C1 segment of cervical spinal cord (tissue), 14 donors: ENCODE data around the gene CBLN1.

Experiments
- DNase-seq, 14 donors: peaks; one replicate each; lab custom pipeline; 2025; lab: John Stamatoyannopoulos, UW

The CBLN1 gene

DNA sequence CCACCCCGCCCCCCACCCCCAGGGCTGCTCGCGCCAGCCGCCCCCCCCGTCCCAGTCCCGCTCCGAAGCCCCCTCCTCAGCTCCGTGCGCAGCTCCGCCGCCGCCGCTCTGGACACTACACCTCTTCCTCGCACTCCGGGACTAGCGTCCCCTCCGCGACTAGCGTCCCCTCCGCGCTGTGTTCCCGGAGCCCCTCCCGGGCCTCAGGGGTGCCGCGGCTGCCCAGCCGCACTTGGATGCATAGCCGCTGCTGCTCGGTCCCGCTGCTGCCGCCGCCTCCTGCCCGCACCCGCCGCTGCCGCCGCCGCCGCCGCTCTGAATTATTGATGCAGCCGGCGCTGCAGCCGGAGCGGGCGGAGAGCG lies at the start of gene CBLN1:
Gene CBLN1 (minus strand): TSS at position 359 of the 363 bp plus-strand sequence. CDS start 373 bp downstream, outside the sequence.
- DNase-seq, result no peak

- peak in 1 of 14 donors; percentile 92 for DNase-seq
Measured at GRCh38 chr16:49330562-49331201, 49.0 kb upstream of the CBLN1 start.

DNA sequence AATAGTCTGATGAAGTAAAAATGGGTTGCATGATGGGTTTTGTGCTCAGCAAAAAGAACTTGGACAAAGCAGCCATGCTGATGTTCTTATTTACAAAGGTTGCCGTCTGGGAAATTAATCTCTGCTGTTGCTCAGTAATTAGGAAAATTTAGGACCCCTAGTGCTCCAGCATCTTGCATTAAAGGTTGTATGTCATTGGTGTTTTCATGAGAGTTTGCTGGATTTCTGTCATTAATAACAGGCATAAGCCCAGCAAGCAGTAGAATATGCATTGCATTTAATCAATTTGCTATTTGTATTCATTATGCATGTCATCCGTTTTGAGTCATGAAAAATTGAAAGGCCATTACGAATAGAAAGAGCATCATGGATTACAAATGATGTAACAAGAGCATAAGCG lies 46.7 kb upstream of the CBLN1 start:
- no peak for DNase-seq

DNA sequence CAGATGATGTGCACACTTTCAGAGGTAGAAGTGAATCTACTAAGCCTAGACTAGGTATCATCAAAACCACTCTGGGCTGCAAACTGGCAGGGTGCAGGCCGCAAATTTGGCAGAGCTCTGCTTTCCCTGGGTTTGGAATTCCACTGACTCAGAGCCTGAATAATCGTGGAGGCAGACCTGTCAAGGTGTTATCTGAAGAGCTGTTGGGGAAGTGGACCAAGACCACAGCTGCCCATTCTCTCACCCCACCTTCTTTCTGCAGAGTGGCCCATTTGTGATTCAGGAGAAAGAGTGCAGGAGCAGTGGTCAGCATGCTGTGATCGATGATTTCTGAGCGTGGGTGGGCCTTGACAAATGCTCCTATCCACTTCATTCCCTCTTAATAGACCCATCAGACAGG lies 45.8 kb upstream of the CBLN1 start:
- DNase-seq, result no peak

DNA sequence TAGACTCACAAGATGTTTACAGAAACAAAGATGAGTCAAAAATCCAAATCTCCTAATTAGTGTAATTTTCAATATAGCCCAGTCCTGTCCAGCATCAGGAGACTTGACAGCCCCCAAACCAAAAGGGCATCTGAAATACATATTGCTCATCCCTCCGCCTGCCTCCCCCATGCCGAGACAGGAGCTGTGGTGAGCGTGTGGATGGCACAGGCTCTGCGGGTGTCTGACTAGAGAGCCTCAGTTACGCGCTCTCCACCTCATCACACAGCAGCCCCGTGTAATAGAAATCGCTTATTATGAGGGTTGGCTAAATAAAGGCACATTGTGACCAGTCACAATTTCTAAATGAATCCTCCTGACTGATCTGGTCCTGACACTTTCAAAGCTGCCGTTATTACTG lies 43.1 kb upstream of the CBLN1 start:
- DNase-seq, result peak in 1 of 14 donors; percentile 60

DNA sequence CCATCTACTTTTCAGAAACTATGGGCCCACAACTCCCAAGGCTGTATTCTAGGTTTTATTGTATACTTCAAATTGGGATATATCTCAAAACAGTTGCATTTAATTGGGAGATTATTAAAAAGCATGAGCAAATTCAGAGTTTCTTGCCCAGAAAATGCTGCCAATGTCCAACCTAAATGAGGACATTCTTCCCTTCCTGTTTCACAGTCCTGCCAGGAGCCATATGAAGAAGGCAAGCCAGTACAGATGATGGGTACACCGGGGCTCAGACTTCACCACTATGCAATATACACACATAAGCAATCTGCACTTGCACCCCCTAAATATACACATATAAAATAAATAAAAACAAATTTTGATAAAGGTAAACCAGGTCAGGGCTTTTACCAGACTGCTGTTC lies 34.0 kb upstream of the CBLN1 start:
- DNase-seq, result peak in 1 of 14 donors; percentile 65

DNA sequence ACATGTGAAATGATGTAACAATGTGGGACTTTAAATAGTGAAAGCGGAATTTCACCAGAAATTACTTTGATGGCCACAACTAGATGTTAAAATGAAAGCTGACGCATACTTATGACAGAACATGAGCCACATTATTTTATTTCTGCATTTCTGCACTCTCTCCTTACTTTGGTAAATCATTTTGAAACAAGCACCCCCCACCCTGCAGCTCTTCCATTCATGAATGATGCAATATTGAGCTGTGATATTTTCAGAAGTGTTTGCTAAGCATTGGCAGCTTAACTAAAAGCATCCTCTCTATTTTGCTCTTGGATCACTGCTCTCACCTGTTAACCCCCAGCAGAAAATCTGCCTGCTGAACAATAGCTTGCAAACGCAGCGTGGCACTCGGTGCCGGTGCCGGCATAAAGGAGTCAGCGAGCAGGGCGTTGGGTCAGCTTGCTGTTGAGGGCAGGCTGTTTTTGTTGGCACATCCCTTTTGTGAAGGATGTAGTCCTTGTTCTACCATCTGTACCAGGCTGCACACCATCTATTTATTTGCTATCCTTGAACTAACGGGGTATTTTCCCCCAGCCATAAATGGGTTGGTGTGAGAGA lies 30.8 kb upstream of the CBLN1 start:
- peak in 1 of 14 donors; percentile 93 for DNase-seq

DNA sequence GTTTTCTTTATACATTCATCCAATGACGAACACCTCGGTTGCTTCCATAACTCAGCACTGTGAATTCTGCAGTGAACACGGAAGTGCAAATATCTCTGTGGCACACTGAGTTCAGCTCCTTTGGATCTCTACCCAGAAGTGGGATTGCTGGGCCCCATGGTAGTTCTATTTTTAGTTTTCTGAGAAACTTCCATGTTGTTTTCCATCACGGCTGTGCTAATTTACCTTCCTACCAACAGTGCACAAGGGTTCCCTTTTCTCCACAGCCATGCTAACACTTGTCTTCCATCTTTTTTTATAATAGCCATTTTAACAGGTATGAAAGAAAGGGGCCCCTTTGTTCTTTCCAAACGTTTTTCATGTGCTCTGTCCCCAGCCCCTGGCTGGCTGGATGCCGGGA lies 30.2 kb upstream of the CBLN1 start:
- DNase-seq, result no peak

GRCh38 chr16:49307176-49307575 lies 25.5 kb upstream of the CBLN1 start:
- no peak for DNase-seq

DNA sequence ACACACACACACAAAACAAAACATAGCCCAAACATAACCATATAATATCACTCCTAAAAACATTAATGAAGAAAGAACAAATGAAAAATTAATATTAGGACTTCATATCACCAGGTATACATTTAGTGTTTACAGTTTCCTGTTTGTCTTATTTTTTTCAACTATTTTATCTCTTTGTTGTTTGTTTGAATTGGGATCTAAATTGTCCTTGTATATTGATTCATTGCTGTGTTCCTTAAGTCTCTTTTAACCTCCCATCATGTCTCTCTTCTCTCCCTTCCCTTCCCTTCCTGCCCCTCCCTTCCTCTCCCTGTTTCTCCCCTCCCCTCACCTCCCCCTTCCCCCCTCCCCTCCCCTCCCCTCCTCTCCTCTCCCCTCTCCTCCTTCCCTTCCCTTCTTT lies 23.8 kb upstream of the CBLN1 start:
- DNase-seq, result no peak

GRCh38 chr16:49292413-49292812 lies 10.8 kb upstream of the CBLN1 start:
- peak in 1 of 14 donors; percentile 62 for DNase-seq

- DNase-seq, result no peak
Measured at GRCh38 chr16:49287572-49287971, 5.9 kb upstream of the CBLN1 start.

- DNase-seq, result no peak
Measured at GRCh38 chr16:49284962-49285361, 3.3 kb upstream of the CBLN1 start.

DNA sequence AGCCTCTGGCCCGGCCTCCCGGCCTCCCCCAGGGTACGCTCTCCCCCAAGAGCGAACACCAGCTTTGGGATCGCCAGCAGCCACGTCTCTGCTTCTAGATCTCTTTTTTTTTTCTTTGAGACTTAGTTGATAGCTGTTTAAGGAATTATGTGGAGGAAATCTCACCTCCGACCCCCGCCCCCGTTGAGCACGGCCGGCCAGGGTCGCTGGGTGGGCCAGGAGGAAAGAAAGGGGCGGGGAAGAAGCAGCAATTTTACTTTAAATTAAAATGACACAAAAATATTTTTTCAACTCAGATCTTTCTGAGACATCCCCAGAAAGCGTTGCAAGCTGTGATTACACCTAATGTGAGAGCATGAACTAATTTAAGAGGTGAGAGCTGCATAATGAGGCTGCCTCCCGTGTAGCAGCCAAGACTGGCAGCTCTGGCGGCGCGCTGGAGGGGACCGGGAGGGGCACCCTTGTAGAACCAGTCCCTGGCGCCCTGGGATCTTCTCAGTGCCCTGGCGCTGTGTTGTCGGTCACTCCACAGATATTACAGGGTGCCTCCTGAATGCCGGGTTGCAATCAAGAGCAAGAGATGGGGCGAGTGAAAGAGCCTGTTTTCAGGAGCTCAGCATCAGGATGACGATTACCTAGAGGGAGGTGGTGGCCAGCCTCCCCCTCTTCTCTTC lies 1.9 kb upstream of the CBLN1 start:
- peak in 1 of 14 donors; percentile 64 for DNase-seq

GRCh38 chr16:49282690-49283375 lies 1.2 kb upstream of the CBLN1 start:
- peak in 1 of 14 donors; percentile 0 for DNase-seq

GRCh38 chr16:49281843-49282642 lies 405 bp upstream of the CBLN1 start:
- DNase-seq, result peak in 13 of 14 donors; percentile 46 to 94 (median 81)

- DNase-seq, result no peak
Measured at GRCh38 chr16:49280841-49281371, 732 bp downstream of the CBLN1 start.

DNA sequence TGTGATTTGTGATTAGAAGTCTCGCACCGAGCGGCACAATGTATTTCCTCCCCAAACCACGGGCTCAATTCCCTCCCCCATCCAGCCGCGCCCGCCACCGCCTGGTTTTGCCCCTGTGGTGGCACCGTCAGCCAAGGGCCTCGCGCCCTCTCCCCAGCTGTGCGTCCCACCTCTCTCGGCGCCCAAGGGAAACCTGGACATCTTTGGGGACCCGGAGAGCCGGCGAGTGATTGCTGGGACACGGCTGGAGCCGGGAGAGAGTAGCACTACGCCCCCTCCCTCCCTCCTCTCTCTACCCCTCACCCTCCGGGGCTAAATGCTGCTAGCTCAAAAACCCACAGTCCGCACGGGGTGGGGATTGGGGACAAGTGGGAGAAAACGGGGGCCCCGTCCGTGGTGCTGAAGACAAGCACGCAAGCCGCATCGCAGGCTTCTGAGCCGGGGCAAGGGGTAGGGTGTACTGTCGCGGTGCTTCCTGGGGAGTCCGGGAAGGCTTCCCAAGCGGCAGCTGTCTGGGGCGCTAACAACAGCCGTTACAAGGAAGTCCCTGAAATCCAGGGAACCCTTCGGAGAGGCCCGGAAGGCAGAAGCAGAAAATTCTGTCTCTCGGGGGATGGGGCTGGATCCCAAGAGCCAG lies 1.4 kb downstream of the CBLN1 start:
- DNase-seq, result no peak

GRCh38 chr16:49278944-49279725 lies 2.5 kb downstream of the CBLN1 start:
- no peak for DNase-seq

DNA sequence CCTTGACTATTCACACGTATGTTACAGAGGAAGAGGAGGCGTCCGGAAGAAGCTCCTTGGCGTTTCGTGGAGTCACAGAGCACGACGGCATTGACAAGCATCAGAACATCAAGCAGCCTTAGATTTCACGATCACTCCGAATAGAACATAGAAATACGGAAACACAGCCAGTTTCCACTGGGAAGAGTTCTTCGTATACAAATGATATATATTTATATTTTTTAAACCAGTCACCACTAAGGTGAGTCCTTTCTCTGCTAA lies 3.1 kb downstream of the CBLN1 start:
- no peak for DNase-seq
